Left cardiac atrium (tissue), 4 donors: ENCODE results near the gene SERINC3. TPM values are rescaled to one million over a fixed set of nuclear protein-coding genes. Genes with fewer than 3 reads are reported as not detected.

ENCODE experiments used
- ATAC-seq, 2 donors: fragments of 200-7000 bp; cut with Tn5 transposase; one replicate each; pipeline ENCODE4 v1.9.1; 2020; ENCODE audit warnings: mild to moderate bottlenecking in 2 of 2, moderate library complexity in 2 of 2
- DNase-seq: peaks from one replicate; pipeline ENCODE4 v3.0.0-alpha.2; 2020
- intact Hi-C, 2 donors: fragments of 100-400 bp; cut with DNase I; formaldehyde crosslinking; loops; one replicate each; pipeline versions ENCODE4 v1.14.1 to v1.15.1; 2022 to 2023
- total RNA-seq, 2 donors: library from RNA; stranded (reverse); fragmentation: NEBNext Ultra II Directional; extraction: Animal tissue kit (Norgen Biotek cat#: 25700); gene quantifications; one replicate each; pipeline ENCODE4 v1.2.1, GENCODE V29; 2021
- donor health status: DM: no; HTN: yes; CAD: no.
- donor health status: DM: no; HTN: yes; CAD: no; lungs with severe emphysema.
- donor health status: DM: yes; HTN: yes; CAD: no.
- donor health status: Dilated cardiomyopathy.

Gene SERINC3
- total RNA-seq, 2 donors from 2014 or later, result 83.9 to 92.8 TPM

DNA sequence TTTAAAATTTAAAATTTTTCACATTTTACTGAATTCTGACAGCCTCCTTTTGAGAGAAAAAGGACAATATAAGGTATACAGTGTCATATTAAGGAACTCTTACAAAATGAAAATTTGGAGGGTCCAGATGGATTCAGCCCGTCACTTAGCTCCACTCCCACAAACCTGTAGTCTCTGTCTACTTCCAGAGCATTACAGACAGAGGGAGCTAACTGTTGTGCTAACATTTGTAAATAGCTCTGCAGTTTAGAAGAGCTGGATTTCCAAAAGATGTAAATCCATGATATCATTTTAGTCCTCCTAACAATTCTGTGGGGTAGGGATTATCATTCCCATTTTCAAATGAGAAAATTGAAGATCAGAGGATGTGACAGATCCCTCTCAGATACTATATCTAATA lies 16.1 kb upstream of the SERINC3 start:
- DNase-seq (no peak), ATAC-seq (peak; percentile 27 to 44)
- intact Hi-C loops, result no loop called here

DNA sequence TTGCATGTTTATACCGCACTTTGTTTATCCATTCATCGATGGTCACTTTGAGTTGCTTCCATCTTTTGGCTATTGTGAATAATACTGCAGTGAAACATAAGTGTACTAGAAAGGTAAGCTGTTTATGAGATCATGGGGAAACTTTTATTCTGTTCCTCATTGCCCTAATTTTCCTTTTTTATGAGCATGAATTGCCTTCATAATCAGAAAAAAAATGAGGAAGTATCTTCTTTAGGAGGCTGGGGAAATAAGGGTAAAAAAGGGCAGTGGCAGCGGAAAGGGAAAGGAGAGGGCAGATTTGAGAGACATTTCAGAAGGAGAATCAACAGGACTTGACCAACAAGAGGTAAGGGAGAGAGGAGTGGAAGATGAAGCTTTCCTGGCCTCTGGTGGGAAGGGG lies 14.3 kb upstream of the SERINC3 start:
- no peak for DNase-seq
- intact Hi-C loops, result no loop called here
- no peak for ATAC-seq

DNA sequence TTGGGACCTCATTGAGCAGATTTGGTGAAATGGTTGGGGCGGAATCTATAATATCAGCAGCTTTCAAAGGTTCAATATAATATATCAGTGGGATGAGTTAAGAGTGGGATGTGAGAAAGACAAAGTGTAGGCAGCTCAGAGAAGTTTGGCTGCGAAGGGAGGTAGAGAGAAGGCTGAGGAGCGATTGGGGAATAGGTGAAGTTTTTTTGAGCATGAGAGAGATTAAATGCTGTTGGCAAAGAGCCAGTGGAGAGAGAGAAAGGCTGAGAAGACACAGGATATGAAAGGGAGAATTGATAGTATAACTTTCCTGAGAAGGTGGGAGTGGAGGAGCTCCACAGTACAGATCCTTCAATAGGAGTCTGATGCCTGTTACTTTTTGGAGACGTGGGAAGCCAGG lies 12.1 kb upstream of the SERINC3 start:
- ATAC-seq, result no peak
- intact Hi-C loops, result loop anchor here (5.0 kb wide), 1 partner anchor 78 kb away; no protein-coding TSS in a partner anchor
- DNase-seq, result no peak

DNA sequence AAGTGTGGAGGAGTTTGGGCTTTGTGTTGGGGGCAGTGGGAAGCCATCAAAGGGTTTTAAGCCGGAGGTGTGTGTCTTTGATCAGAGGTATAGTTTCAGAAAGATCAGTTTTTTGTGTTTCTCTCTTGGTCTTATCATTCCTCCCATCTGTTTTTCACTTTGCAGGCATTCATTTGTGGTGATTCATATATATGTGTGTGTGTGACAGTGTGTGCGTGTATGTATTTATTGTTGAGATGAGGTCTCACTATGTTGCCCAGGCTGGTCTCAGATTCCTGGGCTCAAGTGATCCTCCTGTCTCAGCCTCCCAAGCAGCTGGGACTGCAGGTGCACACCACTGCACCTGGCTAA lies 11.1 kb upstream of the SERINC3 start:
- ATAC-seq (no peak), DNase-seq (no peak)
- intact Hi-C loops, result loop anchor here (5.0 kb wide), 1 partner anchor 79 kb away; no protein-coding TSS in a partner anchor

DNA sequence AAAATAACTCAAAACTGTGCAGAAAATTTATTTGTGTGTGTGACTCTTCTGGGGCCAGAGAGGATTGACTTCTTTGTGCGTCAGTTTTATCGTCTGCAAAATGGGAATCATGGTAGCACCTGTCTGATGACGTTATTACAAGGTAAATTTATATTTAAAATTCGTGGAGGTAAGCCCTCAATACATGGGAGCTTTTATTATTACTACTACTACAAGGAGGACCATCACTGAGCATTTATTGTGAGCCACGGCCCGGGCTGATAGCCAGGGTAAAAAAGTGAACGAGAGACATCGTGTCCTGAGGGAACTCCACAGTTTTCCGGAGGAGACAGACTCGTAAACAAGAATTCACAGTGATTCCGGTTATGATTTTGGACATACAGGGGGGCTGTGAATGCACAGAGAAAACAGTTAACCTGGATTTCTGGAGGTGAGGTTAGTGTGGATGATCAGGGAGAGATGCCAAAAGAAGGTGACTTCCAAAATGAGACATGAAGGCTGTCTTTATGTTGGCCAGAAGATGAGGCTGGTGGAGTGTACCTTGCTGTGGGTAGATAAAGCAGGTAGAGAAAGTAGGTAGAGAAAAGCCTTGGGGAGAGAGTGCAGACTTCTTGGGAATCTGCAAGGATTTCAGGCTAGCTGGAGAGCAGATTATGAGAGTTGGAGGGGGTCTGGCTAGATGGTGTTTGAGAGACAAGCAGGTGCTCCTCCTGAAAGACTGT lies 10.6 kb upstream of the SERINC3 start:
- ATAC-seq (peak in 1 of 2 donors; percentile 31), DNase-seq (peak; percentile 39)
- intact Hi-C loops, result loop anchor here (5.0 kb wide), 1 partner anchor 80 kb away; no protein-coding TSS in a partner anchor

DNA sequence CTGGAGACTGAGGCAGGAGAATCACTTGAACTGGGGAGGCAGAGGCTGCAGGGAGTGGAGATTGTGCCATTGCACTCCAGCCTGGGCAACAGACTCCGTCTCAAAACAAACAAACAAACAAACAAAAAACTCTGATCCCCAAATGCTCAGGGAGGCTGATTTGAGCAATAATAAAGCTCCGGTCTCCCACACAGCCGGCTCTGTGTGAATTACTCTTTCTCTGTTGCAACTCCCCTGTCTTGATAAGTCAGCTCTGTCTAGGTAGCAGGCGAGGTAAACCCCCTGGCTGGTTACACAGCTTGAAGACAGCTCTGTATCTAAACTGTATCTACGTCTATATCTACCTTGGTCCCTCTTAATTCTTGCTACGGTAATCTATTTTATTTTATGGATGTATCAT lies 6.4 kb upstream of the SERINC3 start:
- ATAC-seq, result no peak
- intact Hi-C loops, result no loop called here
- no peak for DNase-seq

DNA sequence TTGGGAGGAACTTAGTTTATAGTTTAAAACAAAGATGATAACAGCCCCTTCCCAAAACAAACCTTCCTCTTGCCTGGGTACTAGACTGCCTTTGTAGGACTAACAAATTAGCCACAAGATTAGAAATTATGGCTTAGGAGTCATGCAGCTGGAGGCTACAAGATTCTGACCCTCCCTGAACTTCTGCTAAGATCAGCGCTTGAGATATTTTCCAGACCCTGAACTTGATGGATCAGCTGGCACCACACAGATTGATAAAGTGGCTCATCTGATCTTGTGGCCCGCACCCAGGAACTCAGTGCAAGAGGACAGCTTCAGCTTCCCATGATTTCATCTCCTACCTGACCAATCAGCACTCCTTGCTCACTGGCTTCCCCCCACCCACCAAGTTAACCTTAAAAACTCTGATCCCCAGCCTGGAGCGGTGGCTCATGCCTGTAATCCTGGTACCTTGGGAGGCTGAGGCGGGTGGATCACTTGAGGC lies 5.9 kb upstream of the SERINC3 start:
- no peak for ATAC-seq
- DNase-seq, result no peak
- intact Hi-C loops, result no loop called here

DNA sequence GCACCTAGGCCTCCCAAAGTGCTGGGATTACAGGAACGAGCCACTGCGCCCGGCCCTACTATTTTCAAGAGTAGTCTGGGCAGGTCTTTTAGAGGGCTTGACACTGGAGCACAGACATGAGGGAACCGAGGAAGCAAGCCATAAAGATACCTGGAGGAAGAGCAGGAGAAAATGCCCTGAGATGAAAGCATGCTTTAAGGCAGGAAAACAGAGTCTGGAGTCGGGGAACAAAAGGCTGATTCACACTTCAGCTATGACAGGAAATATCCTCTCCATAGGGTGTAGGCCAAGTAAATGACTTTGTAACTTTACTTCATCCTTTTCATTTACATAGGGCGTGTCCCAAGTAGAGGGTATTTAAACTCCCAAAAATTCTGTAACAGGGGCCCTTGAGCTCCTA lies 4.3 kb upstream of the SERINC3 start:
- intact Hi-C loops, result no loop called here
- DNase-seq, result no peak
- ATAC-seq, result no peak

DNA sequence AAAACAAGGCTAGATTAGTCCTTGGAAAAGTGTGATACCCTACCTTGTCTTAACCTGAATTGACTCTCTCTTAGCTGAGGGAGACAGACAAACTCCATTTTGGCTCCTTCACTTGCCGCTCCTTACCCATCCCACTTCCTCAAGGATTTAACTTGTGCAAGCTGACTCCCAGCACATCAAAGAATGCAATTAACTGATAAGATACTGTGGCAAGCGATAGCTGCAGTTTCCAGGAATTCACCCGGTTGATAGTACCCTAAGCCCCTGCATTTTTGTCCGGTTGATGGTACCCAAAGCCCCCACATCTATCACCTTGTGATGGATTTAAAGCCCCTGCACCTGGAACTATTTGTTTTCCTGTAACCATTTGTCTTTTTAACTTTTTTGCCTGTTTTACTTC lies 1.9 kb upstream of the SERINC3 start:
- intact Hi-C loops, result no loop called here
- DNase-seq (no peak), ATAC-seq (no peak)

DNA sequence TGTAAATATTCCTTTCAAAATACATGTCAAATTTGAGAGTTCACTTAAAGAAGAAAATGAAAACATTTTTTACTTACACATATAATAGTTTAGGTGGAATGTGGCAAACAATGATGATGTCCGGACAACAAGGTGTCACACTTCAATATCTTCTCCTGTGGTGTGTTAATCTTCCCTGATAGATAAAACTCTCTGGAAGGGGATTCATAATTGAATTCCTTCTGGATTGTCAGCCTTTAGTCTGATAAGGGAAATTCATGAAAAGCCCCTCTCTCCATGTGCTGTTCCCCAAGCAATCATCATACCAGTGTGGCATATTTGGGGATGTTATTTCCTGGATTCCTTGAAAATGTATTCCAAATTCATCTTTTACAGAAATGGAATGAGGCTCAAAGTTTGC lies 971 bp upstream of the SERINC3 start:
- ATAC-seq (no peak), DNase-seq (no peak)
- intact Hi-C loops, result no loop called here

DNA sequence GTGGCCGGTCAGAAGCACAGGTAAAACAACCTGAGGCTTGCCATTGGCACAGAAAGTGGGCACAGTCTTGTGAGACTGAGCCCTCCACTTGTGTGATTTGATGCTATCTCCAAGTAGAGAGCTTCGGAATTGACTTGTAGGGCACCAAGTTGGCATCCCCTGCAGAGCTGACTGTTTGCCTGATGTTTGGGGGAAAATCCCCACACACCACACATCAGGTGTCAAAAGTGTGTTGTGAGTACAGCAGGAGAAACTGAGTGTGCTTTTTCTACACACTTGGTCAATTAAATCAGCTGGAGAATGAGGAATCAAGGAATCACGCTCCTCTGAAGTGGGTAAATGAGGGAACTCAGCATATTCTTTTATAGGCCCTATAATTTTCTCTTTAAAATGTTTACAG lies 989 bp downstream of the SERINC3 start:
- ATAC-seq, result no peak
- no peak for DNase-seq
- intact Hi-C loops, result no loop called here

DNA sequence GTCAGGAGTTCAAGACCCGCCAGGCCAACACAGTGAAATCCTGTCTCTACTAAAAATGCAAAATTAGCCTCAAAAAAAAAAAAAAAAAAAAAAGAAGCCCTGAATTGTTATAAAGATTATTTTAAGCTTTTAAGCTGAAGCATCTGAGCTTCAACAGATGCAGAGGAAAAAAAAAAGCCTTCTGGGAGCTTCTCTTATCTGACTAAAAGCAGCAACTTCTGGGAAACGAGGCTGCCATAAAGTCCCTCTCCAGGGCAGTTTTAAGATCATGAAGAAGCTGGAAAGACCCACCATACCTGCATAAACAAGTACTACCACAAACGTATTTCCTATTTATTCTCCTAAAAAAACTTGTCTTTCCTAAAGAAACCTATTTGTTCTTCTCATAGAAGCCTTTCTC lies 3.6 kb downstream of the SERINC3 start:
- ATAC-seq, result no peak
- intact Hi-C loops, result no loop called here

DNA sequence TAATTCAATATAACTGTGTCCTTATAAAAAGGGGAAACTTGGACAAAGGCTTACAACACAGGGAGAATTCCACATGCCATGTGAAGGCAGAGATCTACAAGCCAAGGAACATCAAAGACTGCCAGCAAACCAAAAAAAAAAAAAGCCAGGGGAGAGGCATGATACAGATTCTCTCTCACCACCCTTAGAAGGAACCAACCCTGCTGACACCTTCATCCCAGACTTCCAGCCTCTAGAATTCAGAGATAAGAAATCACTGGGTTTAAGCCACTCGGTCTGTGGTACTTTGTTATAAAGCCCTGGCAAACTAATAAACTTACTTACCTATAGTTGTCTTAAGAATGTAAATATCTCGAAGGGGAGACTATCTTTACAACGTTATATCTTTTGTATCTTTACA lies 4.4 kb downstream of the SERINC3 start:
- intact Hi-C loops, result no loop called here
- no peak for DNase-seq
- ATAC-seq, result no peak

More for the DNA sequence above, 3.6 kb downstream of the SERINC3 start:
- DNase-seq, result no peak

DNA sequence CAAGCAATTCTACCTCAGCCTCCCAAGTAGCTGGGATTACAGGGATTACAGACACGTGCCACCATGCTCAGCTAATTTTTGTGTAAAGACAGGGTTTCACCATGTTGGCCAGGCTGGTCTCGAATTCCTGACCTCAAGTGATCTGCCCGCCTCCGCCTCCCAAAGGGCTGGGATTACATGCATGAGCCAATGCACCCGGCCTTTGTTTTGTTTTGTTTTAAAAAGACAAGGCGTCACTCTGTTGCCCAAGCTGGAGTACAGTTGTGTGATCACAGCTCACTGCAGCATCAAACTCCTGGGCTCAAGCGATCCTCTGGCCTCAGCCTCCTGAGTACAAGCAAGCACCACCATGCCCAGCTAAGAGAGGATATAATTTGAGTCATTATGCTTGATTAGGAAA lies 5.4 kb downstream of the SERINC3 start:
- intact Hi-C loops, result no loop called here
- ATAC-seq (peak in 1 of 2 donors; percentile 22), DNase-seq (no peak)

DNA sequence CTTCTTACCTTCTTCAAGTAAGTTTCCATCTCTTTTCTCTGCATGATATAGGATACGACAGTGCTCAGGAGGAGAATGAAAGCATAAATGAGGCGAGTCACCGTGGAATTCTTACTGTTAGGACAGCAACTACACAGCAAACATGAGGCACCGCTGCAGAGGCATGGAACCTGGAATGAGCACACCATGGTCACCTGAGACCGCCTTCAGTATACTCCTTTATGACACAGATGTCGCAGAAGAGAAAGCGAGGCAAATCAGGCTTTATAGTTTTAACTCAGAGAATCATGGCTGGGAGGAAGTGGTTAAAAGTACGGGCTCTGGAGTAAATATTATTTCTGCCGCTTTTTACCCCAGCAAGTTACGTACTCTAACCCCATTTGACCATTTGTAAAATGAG lies 8.0 kb downstream of the SERINC3 start:
- no peak for ATAC-seq
- DNase-seq, result no peak
- intact Hi-C loops, result no loop called here

DNA sequence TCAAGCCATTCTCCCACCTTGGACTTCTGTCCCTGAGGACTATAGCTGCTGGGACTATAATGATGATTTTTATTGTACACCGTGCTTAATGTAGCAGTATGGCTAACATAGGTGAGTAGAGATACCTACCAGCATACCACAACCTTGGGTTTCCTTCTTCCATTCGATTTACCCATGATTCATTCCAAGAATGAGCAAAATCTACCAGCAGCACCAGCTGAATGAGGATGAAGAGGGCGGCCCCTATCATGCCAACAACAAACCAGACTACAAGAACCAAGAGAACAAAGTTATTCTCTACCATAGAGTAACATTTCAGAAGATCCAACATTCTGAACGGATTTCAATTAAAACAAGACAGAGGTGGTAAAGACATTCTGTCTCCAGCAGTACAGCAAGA lies 12.1 kb downstream of the SERINC3 start:
- ATAC-seq, result no peak
- DNase-seq, result no peak
- intact Hi-C loops, result no loop called here

DNA sequence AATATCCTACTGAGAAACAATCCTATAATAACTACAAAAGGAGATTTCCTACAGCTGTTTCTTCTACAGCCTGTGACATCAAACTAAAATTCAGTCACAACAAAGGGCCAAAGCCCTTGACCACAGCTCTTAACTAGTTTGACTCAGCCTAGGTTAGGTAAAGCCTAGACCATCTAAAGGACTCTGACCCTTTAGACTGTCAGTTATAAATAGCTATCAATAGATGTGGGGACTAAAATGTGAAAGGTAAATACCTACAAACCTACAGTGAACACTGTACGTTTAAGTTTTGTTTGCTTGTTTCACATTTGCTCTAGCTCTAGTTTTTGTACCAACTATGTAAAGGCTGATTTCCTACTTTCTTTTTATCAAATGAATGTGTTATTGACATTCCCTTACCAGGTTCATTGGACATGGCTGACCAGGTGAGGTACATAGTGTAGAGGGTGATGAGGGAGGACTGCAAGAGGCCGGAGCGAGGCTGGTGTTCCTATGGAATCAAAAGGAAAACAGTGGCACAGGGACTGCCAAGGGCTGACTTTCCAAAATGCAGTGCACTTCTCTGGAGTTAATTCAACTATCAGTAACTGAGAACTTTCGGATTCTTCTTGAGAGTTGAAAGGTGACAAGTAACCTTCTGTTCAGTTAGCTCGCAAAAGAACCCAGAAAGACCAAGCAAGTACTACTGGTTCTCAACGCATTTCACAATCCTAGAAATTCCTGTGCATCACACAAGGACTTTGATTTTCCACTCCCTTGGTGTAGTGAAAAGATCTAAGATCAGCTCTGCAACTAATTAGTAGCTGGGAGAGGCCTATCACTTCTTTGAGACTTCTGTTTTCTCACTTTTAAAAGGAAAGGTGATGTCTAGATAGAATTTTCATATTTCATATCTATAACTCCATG lies 17.2 kb downstream of the SERINC3 start:
- ATAC-seq (no peak), DNase-seq (no peak)
- intact Hi-C loops, result no loop called here

DNA sequence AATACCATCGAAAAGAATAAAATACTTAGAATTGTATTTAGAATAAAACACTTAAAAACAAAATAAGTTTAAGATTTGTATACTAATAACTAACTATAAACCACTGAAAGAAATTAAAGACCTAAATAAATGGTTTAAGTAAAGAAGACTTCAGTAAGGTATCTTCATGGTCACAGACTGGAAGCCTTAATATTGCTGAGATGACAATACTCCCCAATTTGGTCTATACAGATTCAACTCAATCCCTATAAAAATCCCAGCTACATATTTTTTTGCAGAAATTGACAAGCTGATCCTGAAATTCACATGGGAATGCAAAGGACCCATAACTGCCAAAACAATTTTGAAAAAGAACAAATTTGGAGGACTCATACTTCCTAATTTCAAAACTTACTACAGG lies 18.9 kb downstream of the SERINC3 start:
- ATAC-seq, result no peak
- intact Hi-C loops, result no loop called here
- DNase-seq, result no peak

DNA sequence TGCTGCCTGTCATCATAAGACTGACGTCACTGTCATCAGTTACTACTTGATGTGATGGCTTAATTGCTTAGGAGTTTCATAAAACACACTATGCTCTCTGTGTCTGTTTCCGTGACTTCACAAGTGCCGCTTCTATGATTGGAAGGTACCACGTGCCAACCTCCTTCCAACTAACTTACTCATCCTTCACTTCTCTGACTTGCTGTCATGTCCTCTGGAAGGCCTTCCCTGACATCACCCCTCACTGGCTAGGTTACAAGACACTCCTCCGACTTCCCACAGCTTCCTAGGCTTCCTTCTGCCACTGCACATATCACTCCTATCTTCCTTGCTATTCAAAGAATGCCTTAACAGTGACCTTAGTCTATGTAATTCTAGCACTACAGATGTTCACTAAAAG lies 20.4 kb downstream of the SERINC3 start:
- intact Hi-C loops, result no loop called here
- ATAC-seq (peak in 1 of 2 donors; percentile 96), DNase-seq (no peak)

DNA sequence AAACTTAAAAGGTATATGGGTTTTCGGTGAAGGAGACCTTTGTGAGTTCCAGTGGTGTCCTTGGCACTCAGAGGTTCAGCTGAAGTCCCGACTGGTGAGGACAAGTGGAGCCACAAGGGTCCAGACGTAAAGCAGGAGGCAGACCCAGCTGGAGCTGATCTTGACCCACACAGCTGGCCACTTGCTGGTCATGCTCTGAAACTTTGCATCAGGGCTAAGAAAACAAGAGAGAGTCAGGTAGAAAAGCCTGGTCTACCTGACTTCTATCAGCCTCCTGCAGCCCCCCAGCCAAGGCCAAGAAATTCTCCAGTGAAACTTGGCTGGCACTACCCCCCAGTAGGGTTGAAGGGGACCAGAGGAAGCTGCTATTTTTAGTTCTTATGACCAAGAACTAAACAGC lies 21.6 kb downstream of the SERINC3 start:
- ATAC-seq (no peak), DNase-seq (no peak)
- intact Hi-C loops, result no loop called here
